Rectal smooth muscle tissue (tissue), 1 donor: ENCODE results near the gene UNC93A.
"Not testable (repeated sequence)": the region's sequence is repeated elsewhere in the genome, so short reads cannot be mapped to it uniquely, and the experiment has no call there.

Experiments
- H3K27ac ChIP-seq: one replicate; pipeline ENCODE4 v1.7.0; 2013; ENCODE audit warnings: low read depth, low read length, inconsistent platforms
- H3K27me3 ChIP-seq: one replicate; pipeline ENCODE4 v1.7.0; 2013; ENCODE audit warnings: low read length; ENCODE audit not compliant: control insufficient read depth, insufficient read depth
- H3K36me3 ChIP-seq: one replicate; pipeline ENCODE4 v1.7.0; 2013; ENCODE audit warnings: low read length; ENCODE audit not compliant: control insufficient read depth, insufficient read depth
- H3K4me1 ChIP-seq: one replicate; pipeline ENCODE4 v1.7.0; 2013; ENCODE audit warnings: low read length; ENCODE audit not compliant: control insufficient read depth, insufficient read depth
- H3K4me3 ChIP-seq: one replicate; pipeline ENCODE4 v1.7.0; 2013; ENCODE audit warnings: low read length
- H3K9ac ChIP-seq: one replicate; pipeline ENCODE4 v1.7.0; 2013; ENCODE audit warnings: low read length

UNC93A gene

GRCh38 chr6:167275436-167275835 lies 15.7 kb upstream of the UNC93A start:
- no peak overlapping the region for H3K27ac ChIP-seq
- no peak overlapping the region for H3K9ac ChIP-seq
- no peaks in the 10 kb centered on the region for H3K27me3 ChIP-seq
- no peak overlapping the region for H3K4me3 ChIP-seq
- no peaks in the 10 kb centered on the region for H3K4me1 ChIP-seq
- no peaks in the 10 kb centered on the region for H3K36me3 ChIP-seq

- no peak overlapping the region for H3K9ac ChIP-seq
- no peaks in the 10 kb centered on the region for H3K27me3 ChIP-seq
- H3K27ac ChIP-seq, result no peak overlapping the region
Measured at GRCh38 chr6:167276772-167277533, 14.2 kb upstream of the UNC93A start.

GRCh38 chr6:167278173-167278940 lies 12.8 kb upstream of the UNC93A start:
- not testable (repeated sequence) for H3K9ac ChIP-seq, H3K4me1 ChIP-seq, H3K27me3 ChIP-seq, H3K27ac ChIP-seq, H3K4me3 ChIP-seq, H3K36me3 ChIP-seq

More at GRCh38 chr6:167276772-167277533, 14.2 kb upstream of the UNC93A start:
- no peaks in the 10 kb centered on the region for H3K36me3 ChIP-seq
- no peaks in the 10 kb centered on the region for H3K4me1 ChIP-seq
- H3K4me3 ChIP-seq, result no peak overlapping the region

GRCh38 chr6:167279766-167280446 lies 11.2 kb upstream of the UNC93A start:
- H3K27ac ChIP-seq, result no peak overlapping the region
- H3K4me1 ChIP-seq, result no peaks in the 10 kb centered on the region
- no peak overlapping the region for H3K4me3 ChIP-seq
- no peak overlapping the region for H3K9ac ChIP-seq
- H3K27me3 ChIP-seq, result no peaks in the 10 kb centered on the region
- H3K36me3 ChIP-seq, result no peaks in the 10 kb centered on the region

GRCh38 chr6:167280466-167280865 lies 10.6 kb upstream of the UNC93A start:
- not testable (repeated sequence) for H3K36me3 ChIP-seq, H3K4me1 ChIP-seq, H3K27ac ChIP-seq, H3K4me3 ChIP-seq, H3K27me3 ChIP-seq, H3K9ac ChIP-seq

- Histone ChIP-seq H3K4me3 (no peak overlapping the region), H3K27ac (no peak overlapping the region), H3K4me1 (no peaks in the 10 kb centered on the region), H3K9ac (no peak overlapping the region), H3K36me3 (no peaks in the 10 kb centered on the region), H3K27me3 (no peaks in the 10 kb centered on the region)
Measured at GRCh38 chr6:167282165-167282564, 8.9 kb upstream of the UNC93A start.

GRCh38 chr6:167284565-167284964 lies 6.5 kb upstream of the UNC93A start:
- H3K27me3 ChIP-seq, H3K27ac ChIP-seq: not testable (repeated sequence)

GRCh38 chr6:167285077-167285770 lies 5.9 kb upstream of the UNC93A start:
- no peak overlapping the region for H3K9ac ChIP-seq
- no peaks in the 10 kb centered on the region for H3K36me3 ChIP-seq
- H3K4me3 ChIP-seq, result no peak overlapping the region
- H3K27me3 ChIP-seq, result no peaks in the 10 kb centered on the region
- H3K27ac ChIP-seq, result no peak overlapping the region
- no peaks in the 10 kb centered on the region for H3K4me1 ChIP-seq

More at GRCh38 chr6:167284565-167284964, 6.5 kb upstream of the UNC93A start:
- H3K9ac ChIP-seq, H3K4me3 ChIP-seq, H3K4me1 ChIP-seq, H3K36me3 ChIP-seq: not testable (repeated sequence)

- Histone ChIP-seq H3K27me3 (no peaks in the 10 kb centered on the region), H3K4me1 (no peaks in the 10 kb centered on the region), H3K4me3 (no peak overlapping the region), H3K36me3 (no peaks in the 10 kb centered on the region), H3K27ac (no peak overlapping the region), H3K9ac (no peak overlapping the region)
Measured at GRCh38 chr6:167287513-167288048, 3.5 kb upstream of the UNC93A start.

- not testable (repeated sequence) for H3K4me3 ChIP-seq, H3K27me3 ChIP-seq, H3K36me3 ChIP-seq, H3K9ac ChIP-seq, H3K27ac ChIP-seq, H3K4me1 ChIP-seq
Measured at GRCh38 chr6:167288591-167289225, 2.4 kb upstream of the UNC93A start.

- not testable (repeated sequence) for H3K27me3 ChIP-seq, H3K4me3 ChIP-seq, H3K4me1 ChIP-seq, H3K27ac ChIP-seq, H3K36me3 ChIP-seq, H3K9ac ChIP-seq
Measured at GRCh38 chr6:167289291-167289690, 1.8 kb upstream of the UNC93A start.
